ENCODE measurements around the gene DNMT3L. TPM values are rescaled to one million over a fixed set of nuclear protein-coding genes. Genes with fewer than 3 reads are reported as not detected.
A peak's percentile ranks its signal among the peaks of the same experiment; 100 is the strongest.

The DNMT3L gene
- total RNA-seq, 3 donors from 2014 or later = not detected

DNA sequence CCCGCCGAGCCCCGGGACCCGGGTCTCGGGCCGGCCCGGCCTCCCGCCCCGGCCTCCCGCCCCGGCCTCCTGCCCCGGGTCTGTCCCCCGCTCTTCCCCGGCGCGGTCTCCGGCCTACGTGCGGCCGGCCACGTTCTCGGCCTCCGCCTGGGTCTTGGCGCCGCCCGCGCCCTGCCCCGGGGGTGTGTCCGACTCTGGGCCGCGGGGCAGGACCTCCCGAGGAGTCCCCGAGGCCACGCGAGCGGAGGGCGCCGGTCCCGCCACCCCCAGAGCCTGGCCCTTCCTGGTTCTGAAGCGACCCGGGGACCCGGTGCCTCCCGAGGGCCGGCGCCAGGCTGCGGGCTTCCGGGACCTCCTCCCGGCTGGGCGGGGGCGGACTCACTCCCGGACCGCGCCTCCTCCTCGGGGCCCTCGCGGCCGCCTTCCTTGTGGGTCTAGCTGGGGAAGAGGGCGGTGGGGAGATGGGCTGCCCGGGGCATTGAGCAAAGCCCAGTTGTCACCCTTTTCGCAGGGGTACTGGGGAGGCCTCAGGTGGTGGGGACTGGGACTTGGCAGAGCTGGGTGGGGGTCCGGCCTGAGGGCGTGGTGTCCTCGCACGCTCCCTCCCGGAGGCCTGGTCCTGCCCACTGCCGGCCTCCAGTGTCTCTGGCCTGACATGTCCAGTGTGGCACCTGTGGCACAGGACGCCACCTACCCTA, 38.7 kb upstream of the DNMT3L start:
- peak; percentile 84 to 90 (median 90) for DNase-seq
- TF ChIP-seq, protein P1, sequence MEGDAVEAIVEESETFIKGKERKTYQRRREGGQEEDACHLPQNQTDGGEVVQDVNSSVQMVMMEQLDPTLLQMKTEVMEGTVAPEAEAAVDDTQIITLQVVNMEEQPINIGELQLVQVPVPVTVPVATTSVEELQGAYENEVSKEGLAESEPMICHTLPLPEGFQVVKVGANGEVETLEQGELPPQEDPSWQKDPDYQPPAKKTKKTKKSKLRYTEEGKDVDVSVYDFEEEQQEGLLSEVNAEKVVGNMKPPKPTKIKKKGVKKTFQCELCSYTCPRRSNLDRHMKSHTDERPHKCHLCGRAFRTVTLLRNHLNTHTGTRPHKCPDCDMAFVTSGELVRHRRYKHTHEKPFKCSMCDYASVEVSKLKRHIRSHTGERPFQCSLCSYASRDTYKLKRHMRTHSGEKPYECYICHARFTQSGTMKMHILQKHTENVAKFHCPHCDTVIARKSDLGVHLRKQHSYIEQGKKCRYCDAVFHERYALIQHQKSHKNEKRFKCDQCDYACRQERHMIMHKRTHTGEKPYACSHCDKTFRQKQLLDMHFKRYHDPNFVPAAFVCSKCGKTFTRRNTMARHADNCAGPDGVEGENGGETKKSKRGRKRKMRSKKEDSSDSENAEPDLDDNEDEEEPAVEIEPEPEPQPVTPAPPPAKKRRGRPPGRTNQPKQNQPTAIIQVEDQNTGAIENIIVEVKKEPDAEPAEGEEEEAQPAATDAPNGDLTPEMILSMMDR (IDR thresholded peaks at IDR 0.05) = no peak

DNA sequence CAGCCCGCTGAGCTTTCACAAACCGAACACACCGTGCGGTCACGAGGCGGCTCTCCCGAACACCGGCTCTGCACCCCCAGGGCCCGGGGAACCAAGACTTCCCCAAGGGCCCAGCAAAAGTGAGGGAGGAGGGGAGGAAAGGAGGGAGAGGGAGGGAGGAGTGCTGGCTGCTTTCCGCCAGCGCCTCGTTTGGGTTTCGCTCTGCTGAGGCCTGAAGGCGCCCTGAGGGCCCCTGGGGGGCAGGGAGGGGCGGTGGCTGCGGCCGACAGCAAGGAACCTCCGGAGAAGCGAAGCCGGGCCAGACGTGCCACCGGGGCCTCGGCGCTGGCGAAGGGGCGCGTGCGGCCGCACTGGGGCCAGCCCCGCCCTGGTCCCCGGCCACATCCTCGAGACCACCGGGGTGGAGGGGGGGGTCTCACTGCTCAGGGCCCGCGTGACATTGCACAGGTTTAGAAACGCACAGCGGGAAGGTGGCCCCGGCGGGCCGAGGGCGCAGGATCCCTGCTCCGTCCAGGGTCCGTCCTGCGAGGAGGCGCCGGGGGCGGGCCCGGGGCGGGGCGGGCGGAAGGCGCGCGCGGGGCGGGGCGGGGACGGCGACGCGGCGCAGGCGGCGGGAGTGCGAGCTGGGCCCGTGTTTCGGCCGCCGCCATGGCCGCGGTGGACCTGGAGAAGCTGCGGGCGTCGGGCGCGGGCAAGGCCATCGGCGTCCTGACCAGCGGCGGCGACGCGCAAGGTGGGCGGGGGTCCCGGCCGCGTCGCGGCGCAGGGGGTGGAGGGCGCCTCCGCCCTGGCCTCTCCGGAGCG, 38.0 kb upstream of the DNMT3L start, which contains the start of gene PFKL:
Gene PFKL, plus strand, starts transcription at position 596 of the 804 bp plus-strand sequence. Its CDS starts 53 bp downstream, at position 649.
- Histone ChIP-seq H3K4me3 (peak within 1 kb of the TSS; percentile 85), H3K36me3 (ENCODE audit: low read depth) (no peaks in the 10 kb centered on the region), H3K9me3 (no peaks in the 10 kb centered on the region), H3K4me1 (ENCODE audit: low read depth) (peaks cover 38% of the 10 kb centered on the region)
- ATAC-seq (peak; percentile 62), DNase-seq (peak; percentile 85 to 89 (median 86))
- intact Hi-C loops (cut with DNase I, micrococcal nuclease) = no loop called here
- TF ChIP-seq, protein P1 (IDR thresholded peaks at IDR 0.05) = no peak

More for the DNA sequence above, 38.7 kb upstream of the DNMT3L start:
- Histone ChIP-seq H3K9me3 (no peaks in the 10 kb centered on the region), H3K4me3 (peak overlapping the region; percentile 85), H3K36me3 (ENCODE audit: low read depth) (no peaks in the 10 kb centered on the region), H3K4me1 (ENCODE audit: low read depth) (peaks cover 40% of the 10 kb centered on the region)
- peak; percentile 58 for ATAC-seq
- intact Hi-C loops (cut with DNase I, micrococcal nuclease) = no loop called here

DNA sequence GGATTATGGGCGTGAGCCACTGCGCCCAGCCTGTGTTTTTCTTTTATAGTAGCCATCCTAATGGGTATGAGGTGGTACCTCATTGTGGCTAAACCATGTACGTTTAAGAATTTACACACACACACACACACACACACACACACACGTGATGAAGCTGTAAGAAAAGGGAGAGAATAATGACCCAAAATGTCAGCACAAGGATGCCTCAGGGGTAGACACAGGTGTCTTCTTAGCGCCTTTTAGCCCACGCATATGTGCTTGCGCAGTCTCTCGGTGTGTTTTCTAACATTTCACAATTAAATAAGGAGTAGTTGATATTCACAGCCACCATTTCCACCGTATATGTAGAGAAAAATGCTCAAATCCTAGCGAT, 37.4 kb upstream of the DNMT3L start:
- Histone ChIP-seq H3K36me3 (ENCODE audit: low read depth) (no peaks in the 10 kb centered on the region), H3K4me3 (no peak overlapping the region), H3K9me3 (no peaks in the 10 kb centered on the region), H3K4me1 (ENCODE audit: low read depth) (peaks cover 32% of the 10 kb centered on the region)
- DNase-seq (peak in 1 of 3 donors; percentile 36), ATAC-seq (no peak)
- intact Hi-C loops (cut with DNase I, micrococcal nuclease) = no loop called here
- TF ChIP-seq, protein P1 (IDR thresholded peaks at IDR 0.05) = no peak

DNA sequence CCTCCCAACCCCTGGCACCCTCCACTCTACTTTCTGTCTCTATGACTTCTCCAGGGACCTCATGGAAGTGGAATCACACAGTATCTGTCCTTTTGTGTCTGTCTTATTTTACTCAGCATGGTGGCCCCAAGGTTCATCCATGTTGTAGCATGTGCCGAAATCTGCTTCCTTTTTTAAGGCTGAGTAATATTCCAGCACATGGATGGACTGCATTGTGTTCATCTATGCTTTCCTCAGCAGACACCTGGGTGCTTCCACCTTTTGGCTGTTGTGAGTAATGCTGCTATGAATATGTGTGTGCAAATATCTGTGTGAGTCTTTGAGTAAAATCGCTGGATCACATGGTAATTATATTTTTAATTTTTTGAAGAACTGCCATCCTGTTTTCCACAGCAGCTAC, 36.6 kb upstream of the DNMT3L start:
- no peak for DNase-seq
- Histone ChIP-seq H3K4me1 (ENCODE audit: low read depth) (peaks cover 24% of the 10 kb centered on the region), H3K4me3 (no peak overlapping the region), H3K9me3 (no peaks in the 10 kb centered on the region), H3K36me3 (ENCODE audit: low read depth) (no peaks in the 10 kb centered on the region)
- TF ChIP-seq, protein P1 (IDR thresholded peaks at IDR 0.05) = no peak
- intact Hi-C loops (cut with DNase I, micrococcal nuclease) = no loop called here
- ATAC-seq = no peak

DNA sequence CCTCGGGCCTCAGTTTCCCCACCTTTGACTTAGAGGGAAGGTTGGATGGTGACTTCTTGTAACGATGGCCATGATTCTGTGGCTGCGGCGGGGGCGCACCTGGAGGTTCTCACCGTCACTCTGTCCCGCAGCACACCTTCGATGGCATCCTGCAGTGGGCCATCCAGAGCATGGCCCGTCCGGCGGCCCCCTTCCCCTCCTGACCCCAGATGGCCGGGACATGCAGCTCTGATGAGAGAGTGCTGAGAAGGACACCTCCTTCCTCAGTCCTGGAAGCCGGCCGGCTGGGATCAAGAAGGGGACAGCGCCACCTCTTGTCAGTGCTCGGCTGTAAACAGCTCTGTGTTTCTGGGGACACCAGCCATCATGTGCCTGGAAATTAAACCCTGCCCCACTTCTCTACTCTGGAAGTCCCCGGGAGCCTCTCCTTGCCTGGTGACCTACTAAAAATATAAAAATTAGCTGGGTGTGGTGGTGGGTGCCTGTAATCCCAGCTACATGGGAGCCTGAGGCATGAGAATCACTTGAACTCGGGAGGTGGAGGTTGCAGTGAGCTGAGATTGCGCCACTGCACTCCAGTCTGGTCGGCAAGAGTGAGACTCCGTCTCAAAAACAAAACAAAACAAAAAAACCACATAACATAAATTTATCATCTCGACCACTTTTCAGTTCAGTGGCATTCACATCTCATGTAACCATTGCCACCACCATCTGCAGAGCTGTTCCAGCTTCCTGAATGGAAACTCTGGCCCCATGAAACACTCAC, 36.0 kb upstream of the DNMT3L start:
- Histone ChIP-seq H3K4me3 (no peak overlapping the region), H3K9me3 (no peaks in the 10 kb centered on the region), H3K4me1 (ENCODE audit: low read depth) (peaks cover 18% of the 10 kb centered on the region), H3K36me3 (ENCODE audit: low read depth) (no peaks in the 10 kb centered on the region)
- intact Hi-C loops (cut with DNase I, micrococcal nuclease) = no loop called here
- TF ChIP-seq, protein P1 (IDR thresholded peaks at IDR 0.05) = peak; percentile 60
- DNase-seq (peak; percentile 84 to 94 (median 94)), ATAC-seq (peak; percentile 48)
